HG02678 (cell line): Measurements from ENCODE around the gene CCDC148.
"Not testable (repeated sequence)": the region's sequence is repeated elsewhere in the genome, so short reads cannot be mapped to it uniquely, and the experiment has no call there.

ENCODE experiments used
- ATAC-seq: cut with Tn5 transposase; IDR thresholded peaks from one replicate; pipeline ENCODE4 v1.9.1; 2021; ENCODE audit warnings: mild to moderate bottlenecking, moderate library complexity; ENCODE audit not compliant: unreplicated experiment

The CCDC148 gene

GRCh38 chr2:158484892-158485556 lies 28.5 kb upstream of the CCDC148 start:
- ATAC-seq: no peak

DNA sequence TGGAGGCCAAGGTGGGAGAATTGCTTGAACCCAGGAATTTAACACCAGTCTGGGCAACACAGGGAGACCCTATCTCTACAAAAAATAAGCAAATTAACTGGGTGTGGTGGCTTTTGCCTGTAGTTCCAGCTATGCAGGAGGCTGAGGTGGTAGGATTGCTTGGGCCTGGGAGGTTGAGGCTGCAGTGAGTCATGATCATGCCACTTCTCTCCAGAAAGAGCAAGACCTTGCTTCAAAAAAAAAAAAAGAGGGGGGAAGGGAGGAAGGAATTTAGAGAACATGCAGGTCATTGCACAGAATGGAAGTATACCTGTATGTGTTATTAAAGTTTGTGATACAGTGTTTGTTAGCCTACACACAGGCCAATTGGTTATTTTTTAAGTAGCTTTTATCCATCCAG lies 26.0 kb upstream of the CCDC148 start:
- no peak for ATAC-seq

GRCh38 chr2:158481116-158481515 lies 24.6 kb upstream of the CCDC148 start:
- no peak for ATAC-seq

GRCh38 chr2:158478816-158479215 lies 22.3 kb upstream of the CCDC148 start:
- ATAC-seq: no peak

DNA sequence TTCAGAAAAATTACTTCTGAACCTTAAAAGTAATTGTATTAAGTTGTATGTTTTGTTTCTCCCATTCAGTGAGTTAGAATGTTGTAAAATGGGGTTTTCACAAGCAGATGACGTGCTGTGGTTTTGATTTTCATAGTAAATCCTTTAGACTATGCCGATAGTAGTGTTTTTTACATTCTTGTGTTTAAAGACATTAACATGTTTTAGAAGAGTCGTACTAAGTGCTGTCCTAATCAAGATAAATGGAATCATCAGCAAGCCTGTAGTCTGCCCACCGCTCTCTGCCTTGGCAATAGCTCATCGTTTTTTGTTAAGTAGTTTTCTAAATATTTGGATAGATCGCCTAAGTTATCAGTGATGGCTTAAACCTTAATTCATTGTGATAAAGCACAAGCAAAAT lies 21.7 kb upstream of the CCDC148 start:
- ATAC-seq: no peak

DNA sequence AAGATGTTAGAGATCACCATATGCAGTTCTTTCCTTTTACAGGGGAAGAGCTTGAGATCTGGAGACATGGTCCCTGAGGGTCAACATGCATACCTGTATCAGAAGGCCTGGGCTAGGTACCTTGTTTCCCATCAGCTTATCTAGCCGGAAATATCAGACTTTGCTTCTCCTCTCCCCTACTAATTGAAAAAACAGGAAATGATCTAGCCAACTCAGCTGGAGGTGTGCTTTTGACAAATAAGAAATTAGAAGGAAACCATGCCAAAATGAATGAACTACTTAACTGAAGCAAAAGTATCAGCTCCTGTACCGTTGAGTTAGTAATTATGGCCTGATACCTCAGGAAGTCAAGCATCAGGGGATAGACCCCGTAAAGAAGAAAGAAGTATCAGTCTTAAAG lies 20.6 kb upstream of the CCDC148 start:
- no peak for ATAC-seq

GRCh38 chr2:158474526-158475011 lies 18.0 kb upstream of the CCDC148 start:
- ATAC-seq: not testable (repeated sequence)

DNA sequence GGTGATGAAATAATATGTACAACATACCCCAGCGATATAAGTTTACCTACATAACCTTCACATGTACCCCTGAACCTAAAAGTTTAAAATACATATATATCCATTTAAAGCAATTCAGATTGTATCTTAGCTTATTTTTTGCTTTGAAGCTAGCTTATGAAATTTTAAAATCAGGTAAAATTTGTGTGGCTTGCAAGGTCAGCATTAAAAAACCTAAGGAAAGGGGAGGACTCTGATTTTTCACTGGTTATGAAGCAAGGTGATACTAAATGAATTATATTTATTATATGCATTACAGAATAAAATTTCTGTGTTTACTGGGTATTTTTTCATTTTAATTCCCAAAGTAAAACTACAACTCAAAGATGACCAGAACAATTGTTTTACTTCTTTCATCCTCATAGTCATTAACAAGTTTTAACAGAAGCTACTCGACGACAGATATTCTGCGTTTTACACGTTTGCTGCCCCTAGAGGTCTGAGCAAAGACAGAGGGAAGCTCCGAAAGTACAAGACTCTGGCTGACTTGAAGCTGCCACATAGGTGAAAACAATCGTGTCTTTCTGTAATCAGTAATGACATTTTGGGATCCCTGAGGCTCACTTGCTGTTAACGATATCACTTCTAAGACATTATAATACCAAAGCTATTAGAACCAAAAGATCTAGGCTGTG lies 17.3 kb upstream of the CCDC148 start:
- ATAC-seq: no peak

GRCh38 chr2:158473300-158473699 lies 16.7 kb upstream of the CCDC148 start:
- not testable (repeated sequence) for ATAC-seq

- not testable (repeated sequence) for ATAC-seq
Measured at GRCh38 chr2:158472829-158473228, 16.3 kb upstream of the CCDC148 start.

- ATAC-seq: no peak
Measured at GRCh38 chr2:158467248-158467647, 10.7 kb upstream of the CCDC148 start.

GRCh38 chr2:158464426-158465281 lies 8.1 kb upstream of the CCDC148 start:
- peak; percentile 73 for ATAC-seq

- no peak for ATAC-seq
Measured at GRCh38 chr2:158463496-158464095, 7.0 kb upstream of the CCDC148 start.

- ATAC-seq: no peak
Measured at GRCh38 chr2:158460632-158461297, 4.2 kb upstream of the CCDC148 start.

DNA sequence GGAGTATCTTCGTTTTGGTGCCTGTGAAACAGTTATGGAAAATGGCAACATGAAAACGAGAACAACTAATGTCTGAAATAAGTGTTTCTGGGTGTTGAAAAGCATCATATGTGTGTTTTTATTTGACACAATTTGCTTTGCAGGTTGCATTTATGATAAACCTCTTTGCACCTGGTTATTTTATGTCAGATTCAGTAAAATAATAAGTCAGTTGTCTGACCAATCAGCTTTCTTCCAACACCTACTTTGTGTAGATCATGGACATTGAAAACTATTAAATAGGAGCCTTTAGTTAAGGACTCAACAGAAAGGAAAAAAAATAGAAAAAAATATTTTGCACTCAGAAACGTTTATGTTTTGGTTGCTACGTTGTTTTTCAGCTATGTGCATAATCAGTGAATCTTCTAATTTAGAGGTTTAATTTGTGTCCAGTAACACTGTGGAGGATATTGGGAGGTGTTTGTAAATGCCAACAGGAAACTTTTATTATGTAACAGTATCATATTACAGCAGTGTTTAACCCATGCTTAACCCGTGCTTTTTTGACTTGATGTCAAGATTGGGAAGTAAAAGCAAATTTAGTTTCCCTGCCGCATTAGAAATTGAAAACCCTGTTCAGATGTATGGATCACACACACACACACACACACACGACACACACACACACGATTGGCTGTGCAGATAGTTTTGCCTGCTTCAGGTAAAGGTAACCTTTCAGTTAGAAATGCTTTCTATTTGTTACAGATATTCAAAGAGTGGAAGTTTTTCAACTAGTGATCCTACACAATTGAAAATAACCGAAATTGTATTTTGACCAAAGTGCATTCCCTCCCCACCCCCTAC lies 2.8 kb upstream of the CCDC148 start:
- no peak for ATAC-seq

DNA sequence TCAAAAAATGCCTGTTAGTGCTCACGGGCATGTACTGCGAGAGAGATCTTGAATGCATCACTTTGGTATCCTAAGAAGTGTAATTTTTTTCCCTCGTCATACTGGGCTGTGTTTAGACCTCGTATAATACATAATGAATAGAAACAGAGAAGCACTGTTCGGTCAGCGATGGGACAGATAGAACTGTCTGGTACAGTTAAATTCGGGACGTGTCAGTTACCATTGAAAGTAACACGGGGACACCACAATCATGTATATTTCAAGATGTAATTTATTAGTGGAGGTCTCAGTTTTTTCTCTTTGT lies 2.0 kb upstream of the CCDC148 start:
- ATAC-seq: no peak

GRCh38 chr2:158457826-158458616 lies 1.5 kb upstream of the CCDC148 start:
- peak; percentile 50 for ATAC-seq

DNA sequence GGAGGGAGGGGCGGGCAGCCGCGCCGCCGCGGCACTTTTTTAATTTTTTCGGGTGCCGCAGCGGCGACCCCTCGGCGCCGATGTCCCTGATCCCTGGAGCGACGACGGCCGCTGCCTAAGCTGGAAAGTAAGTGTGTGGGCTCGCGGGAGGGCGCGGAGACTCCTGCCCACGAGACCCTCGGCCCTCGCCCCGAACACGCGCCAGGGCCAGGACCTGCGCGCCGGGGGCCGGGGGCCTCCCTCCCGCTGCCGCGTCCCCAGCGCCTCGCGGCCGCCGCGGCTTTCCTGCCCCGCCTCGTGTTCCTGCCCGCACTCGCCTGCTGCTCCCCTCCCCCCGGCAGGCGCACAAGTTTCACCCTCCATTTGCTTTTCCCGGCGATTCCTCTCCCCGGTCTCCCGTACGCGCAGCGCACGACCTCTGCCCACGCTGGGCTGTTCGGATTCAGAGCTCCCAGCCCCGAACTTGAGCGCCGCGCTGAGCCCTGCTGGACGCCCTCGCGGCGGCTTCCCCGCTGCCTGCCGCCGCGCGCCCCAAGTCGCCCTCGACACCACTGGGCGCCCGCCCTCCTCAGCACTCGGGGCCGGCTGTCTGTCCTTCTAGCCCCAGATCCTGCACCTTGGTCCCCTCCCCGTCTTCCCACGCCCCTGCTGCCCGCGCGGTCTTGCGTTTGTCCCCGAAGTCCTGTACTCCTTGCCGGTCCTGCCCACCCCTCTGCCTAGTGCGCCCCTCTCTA lies 706 bp upstream of the CCDC148 start:
- peak; percentile 30 for ATAC-seq
